Trophoblast cell (in vitro differentiated cells and primary cell): ENCODE measurements around the gene MYRIP.
A peak's percentile ranks its signal among the peaks of the same experiment; 100 is the strongest.

Experiments used
- DNase-seq, 2 donors: peaks; one replicate each; pipeline ENCODE4 v3.0.0-alpha.2; 2016
- H2AFZ ChIP-seq: 2 replicates; pipeline ENCODE4 v1.6.1; 2013; ENCODE audit warnings: low read length, moderate library complexity, mild to moderate bottlenecking; ENCODE audit not compliant: insufficient read depth, poor library complexity
- H2AK5ac ChIP-seq: 2 replicates; pipeline ENCODE4 v1.6.1; 2013; ENCODE audit warnings: mild to moderate bottlenecking, low read length
- H2BK120ac ChIP-seq: 2 replicates; pipeline ENCODE4 v1.6.1; 2013; ENCODE audit warnings: low read length, mild to moderate bottlenecking, moderate library complexity; ENCODE audit not compliant: insufficient read depth, poor library complexity
- H2BK12ac ChIP-seq: 2 replicates; pipeline ENCODE4 v1.6.1; 2013; ENCODE audit warnings: mild to moderate bottlenecking, low read length, moderate library complexity
- H2BK5ac ChIP-seq: 2 replicates; pipeline ENCODE4 v1.6.1; 2013; ENCODE audit warnings: low read length, low read depth, moderate library complexity, mild to moderate bottlenecking; ENCODE audit not compliant: poor library complexity
- H3K14ac ChIP-seq: 2 replicates; pipeline ENCODE4 v1.6.1; 2013; ENCODE audit warnings: mild to moderate bottlenecking, low read length
- H3K18ac ChIP-seq: 2 replicates; pipeline ENCODE4 v1.6.1; 2013; ENCODE audit warnings: mild to moderate bottlenecking, low read length
- H3K23ac ChIP-seq: 2 replicates; pipeline ENCODE4 v1.6.1; 2013; ENCODE audit warnings: low read length
- H3K27ac ChIP-seq: 2 replicates; pipeline ENCODE4 v1.5.1; 2013; ENCODE audit warnings: low read depth, mild to moderate bottlenecking, inconsistent platforms, low read length, moderate library complexity
- H3K27me3 ChIP-seq: 2 replicates; pipeline ENCODE4 v1.6.1; 2013; ENCODE audit warnings: inconsistent platforms, mild to moderate bottlenecking, low read length, moderate library complexity; ENCODE audit not compliant: insufficient read depth
- H3K36me3 ChIP-seq, 2 experiments: 1 replicate in 1 of 2; 2 replicates in 1 of 2; pipeline ENCODE4 v1.6.1; 2013; ENCODE audit warnings: low read length in 2 of 2, mild to moderate bottlenecking in 2 of 2, moderate library complexity in 1 of 2; ENCODE audit not compliant: insufficient read depth in 2 of 2, control insufficient read depth in 1 of 2
- H3K4ac ChIP-seq: 2 replicates; pipeline ENCODE4 v1.6.1; 2013; ENCODE audit warnings: low read depth, mild to moderate bottlenecking, low read length, moderate library complexity
- H3K4me1 ChIP-seq, 2 experiments: 1 replicate in 1 of 2; 2 replicates in 1 of 2; pipeline ENCODE4 v1.6.1; 2013; ENCODE audit warnings: low read length in 2 of 2, mild to moderate bottlenecking in 2 of 2, moderate library complexity in 1 of 2; ENCODE audit not compliant: insufficient read depth in 2 of 2, control insufficient read depth in 1 of 2
- H3K4me2 ChIP-seq: 2 replicates; pipeline ENCODE4 v1.6.1; 2013; ENCODE audit warnings: inconsistent platforms, mild to moderate bottlenecking, low read length, moderate library complexity
- H3K4me3 ChIP-seq: 2 replicates; pipeline ENCODE4 v1.5.1; 2013; ENCODE audit warnings: mild to moderate bottlenecking, low read depth, low read length, inconsistent platforms
- H3K79me1 ChIP-seq: one replicate; pipeline ENCODE4 v1.6.1; 2013; ENCODE audit warnings: low read length
- H3K79me2 ChIP-seq: 2 replicates; pipeline ENCODE4 v1.6.1; 2013; ENCODE audit warnings: low read length, mild to moderate bottlenecking; ENCODE audit not compliant: control insufficient read depth, insufficient read depth, poor library complexity
- H3K9ac ChIP-seq: 2 replicates; pipeline ENCODE4 v1.6.1; 2013; ENCODE audit warnings: mild to moderate bottlenecking, low read length
- H3K9me3 ChIP-seq: 2 replicates; pipeline ENCODE4 v1.6.1; 2013; ENCODE audit warnings: low read depth, mild to moderate bottlenecking, control low read depth, inconsistent platforms, low read length; ENCODE audit not compliant: insufficient read depth
- H4K12ac ChIP-seq: 2 replicates; pipeline ENCODE4 v1.6.1; 2013; ENCODE audit warnings: low read depth, mild to moderate bottlenecking, low read length, moderate library complexity
- H4K8ac ChIP-seq: 2 replicates; pipeline ENCODE4 v1.6.1; 2013; ENCODE audit warnings: low read depth, mild to moderate bottlenecking, low read length, moderate library complexity
- H4K91ac ChIP-seq: one replicate; pipeline ENCODE4 v1.6.1; 2013; ENCODE audit warnings: low read depth, mild to moderate bottlenecking, low read length, moderate library complexity
- WGBS: extraction: QIAGEN DNeasy Blood & Tissue Kit; methylation state at CpG from one replicate; pipeline ENCODE4 v1.1.7; 2013; ENCODE audit warnings: missing lambda C conversion rate; ENCODE audit not compliant: insufficient read length, insufficient coverage; ENCODE audit errors: extremely low coverage; 5-methylcytosine and 5-hydroxymethylcytosine counted together

Gene MYRIP

DNA sequence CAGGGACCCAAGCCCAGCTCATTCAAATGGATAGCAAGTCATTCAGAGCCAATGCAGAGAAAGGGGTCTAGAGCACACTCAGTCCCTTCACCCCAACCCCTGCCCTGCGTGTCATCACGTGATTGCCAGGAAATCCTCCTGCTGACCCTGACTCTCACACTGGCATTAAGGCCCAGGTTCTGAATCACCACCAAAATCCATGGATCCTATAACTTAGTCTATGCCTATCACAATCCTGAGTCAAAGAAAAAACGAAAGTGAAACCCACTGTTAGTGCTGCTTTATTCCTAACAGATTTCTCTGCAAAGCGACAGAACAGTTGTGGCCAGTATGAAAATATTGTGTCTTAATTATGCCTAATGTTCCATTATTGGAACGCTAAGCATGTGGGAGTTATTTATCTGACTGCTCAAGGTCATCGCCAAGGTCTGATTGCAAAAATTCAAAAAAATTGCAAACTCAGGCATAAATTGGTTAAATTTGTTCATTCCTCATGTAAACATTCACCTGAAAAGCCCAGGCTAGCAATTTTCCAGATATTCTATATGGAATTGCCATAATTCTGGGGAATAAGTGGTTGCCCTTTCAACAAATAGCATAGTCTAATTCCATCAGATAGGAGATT, 391.4 kb downstream of the MYRIP start:
- no peak overlapping the region for H2BK5ac ChIP-seq
- H3K4ac ChIP-seq: no peak overlapping the region
- no peak overlapping the region for H3K4me2 ChIP-seq
- H4K91ac ChIP-seq: no peak overlapping the region
- no peaks in the 10 kb centered on the region for H3K4me1 ChIP-seq
- H3K27me3 ChIP-seq: no peaks in the 10 kb centered on the region
- no peak for DNase-seq
- H3K18ac ChIP-seq: no peak overlapping the region
- no peak overlapping the region for H4K8ac ChIP-seq
- H3K79me1 ChIP-seq: no peaks in the 10 kb centered on the region
- no peak overlapping the region for H3K9ac ChIP-seq
- H2BK120ac ChIP-seq: no peak overlapping the region
- no peak overlapping the region for H3K4me3 ChIP-seq
- no peak overlapping the region for H3K14ac ChIP-seq
- H3K36me3 ChIP-seq: no peaks in the 10 kb centered on the region
- no peak overlapping the region for H3K23ac ChIP-seq
- H3K27ac ChIP-seq: no peak overlapping the region
- no peaks in the 10 kb centered on the region for H3K79me2 ChIP-seq
- no CpG with 5 or more reads among the region's 6 CpGs for WGBS
- H2AK5ac ChIP-seq: no peak overlapping the region
- H2BK12ac ChIP-seq: no peak overlapping the region
- no peak overlapping the region for H2AFZ ChIP-seq
- no peak overlapping the region for H4K12ac ChIP-seq
- no peaks in the 10 kb centered on the region for H3K9me3 ChIP-seq

DNA sequence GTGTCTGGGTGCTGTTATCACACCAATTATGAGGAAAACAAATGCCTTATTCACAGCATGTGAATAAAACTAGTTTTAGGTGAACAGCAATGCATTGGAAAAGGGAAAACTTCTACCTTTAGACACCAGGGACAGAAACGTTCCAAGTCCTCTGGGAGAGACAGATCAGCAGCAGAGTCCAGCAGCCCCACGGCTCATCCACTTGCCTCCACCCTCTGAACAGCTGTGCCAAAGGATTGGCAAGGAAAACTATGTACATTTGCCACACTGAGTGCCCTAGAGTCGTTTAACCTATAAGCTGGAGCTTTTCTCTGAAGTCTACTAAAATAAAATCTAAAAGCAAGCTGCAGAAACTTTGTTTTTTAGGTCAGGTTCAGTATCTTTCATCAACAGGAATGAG, 392.4 kb downstream of the MYRIP start:
- Histone ChIP-seq H3K18ac (no peak overlapping the region), H3K9ac (no peak overlapping the region), H3K79me1 (no peaks in the 10 kb centered on the region), H4K8ac (no peak overlapping the region), H3K27ac (no peak overlapping the region), H3K79me2 (no peaks in the 10 kb centered on the region), H4K12ac (no peak overlapping the region), H2BK12ac (no peak overlapping the region), H3K23ac (no peak overlapping the region), H4K91ac (no peak overlapping the region), H3K4me2 (no peak overlapping the region), H2AK5ac (no peak overlapping the region), H3K14ac (no peak overlapping the region), H3K36me3 (no peaks in the 10 kb centered on the region), H3K9me3 (no peaks in the 10 kb centered on the region), H3K27me3 (no peaks in the 10 kb centered on the region), H3K4ac (no peak overlapping the region), H2BK5ac (no peak overlapping the region), H3K4me3 (no peak overlapping the region), H2BK120ac (no peak overlapping the region), H2AFZ (no peak overlapping the region), H3K4me1 (no peaks in the 10 kb centered on the region)
- WGBS: no CpG with 5 or more reads among the region's 3 CpGs
- no peak for DNase-seq

DNA sequence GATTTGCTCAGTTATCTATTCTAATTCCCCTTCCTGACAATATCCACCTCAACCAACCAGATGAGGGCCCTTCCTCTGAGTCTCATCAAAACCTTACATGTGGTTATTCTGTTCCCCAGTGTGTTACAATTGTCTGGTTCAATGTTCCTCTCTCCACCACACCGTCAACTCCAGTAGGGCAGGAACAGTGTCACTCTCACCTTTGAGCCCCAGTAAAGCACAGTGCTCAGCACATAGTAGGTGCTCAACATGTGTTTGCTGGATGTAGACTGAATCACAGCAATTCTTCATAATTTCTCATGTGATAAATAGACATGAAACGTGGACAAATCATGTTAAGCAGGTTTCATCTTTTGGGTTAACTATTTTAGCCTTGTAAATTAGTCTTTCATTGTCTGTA, 397.1 kb downstream of the MYRIP start:
- Histone ChIP-seq H2AK5ac (no peak overlapping the region), H3K23ac (no peak overlapping the region), H3K14ac (no peak overlapping the region), H3K79me2 (no peaks in the 10 kb centered on the region), H4K8ac (no peak overlapping the region), H3K4me3 (no peak overlapping the region), H3K36me3 (no peaks in the 10 kb centered on the region), H4K12ac (no peak overlapping the region), H3K9me3 (no peaks in the 10 kb centered on the region), H2BK12ac (no peak overlapping the region), H3K79me1 (no peaks in the 10 kb centered on the region), H3K4ac (no peak overlapping the region), H3K18ac (no peak overlapping the region), H3K9ac (no peak overlapping the region), H4K91ac (no peak overlapping the region), H2BK5ac (no peak overlapping the region), H3K27me3 (no peaks in the 10 kb centered on the region), H2AFZ (no peak overlapping the region), H3K4me2 (no peak overlapping the region), H2BK120ac (no peak overlapping the region), H3K4me1 (no peaks in the 10 kb centered on the region), H3K27ac (no peak overlapping the region)
- no peak for DNase-seq
- WGBS: no CpG with 5 or more reads among the region's 2 CpGs

DNA sequence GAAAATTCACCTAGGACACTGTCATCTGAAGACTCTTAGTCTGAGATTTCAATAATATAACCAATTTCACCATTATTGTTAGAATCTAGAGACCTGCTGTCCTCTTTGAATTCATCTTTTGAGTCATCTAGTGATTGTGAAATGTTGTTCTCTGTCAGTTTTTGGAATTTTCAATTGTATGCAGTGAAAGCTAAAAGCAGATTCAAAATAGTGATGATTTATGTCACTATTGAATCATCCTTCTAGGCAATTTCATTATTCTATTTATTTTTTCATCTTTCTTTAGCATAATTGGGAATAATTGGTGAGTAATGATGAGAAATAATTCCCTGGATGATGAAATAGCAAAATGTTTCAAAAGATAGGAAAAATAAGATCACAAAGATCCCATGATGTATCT, 398.4 kb downstream of the MYRIP start:
- Histone ChIP-seq H2BK12ac (no peak overlapping the region), H3K4ac (no peak overlapping the region), H3K79me1 (no peaks in the 10 kb centered on the region), H3K9ac (no peak overlapping the region), H3K14ac (no peak overlapping the region), H4K12ac (no peak overlapping the region), H2AK5ac (no peak overlapping the region), H3K4me1 (no peaks in the 10 kb centered on the region), H3K36me3 (no peaks in the 10 kb centered on the region), H3K79me2 (no peaks in the 10 kb centered on the region), H2BK120ac (no peak overlapping the region), H4K8ac (no peak overlapping the region), H3K23ac (no peak overlapping the region), H3K9me3 (no peaks in the 10 kb centered on the region), H2BK5ac (no peak overlapping the region), H3K4me3 (no peak overlapping the region), H3K4me2 (no peak overlapping the region), H4K91ac (no peak overlapping the region), H3K27ac (no peak overlapping the region), H3K27me3 (no peaks in the 10 kb centered on the region), H2AFZ (no peak overlapping the region), H3K18ac (no peak overlapping the region)
- DNase-seq: peak in 1 of 2 donors; percentile 8
